Measurements from ENCODE around the gene GJB4. TPM values are rescaled to one million over a fixed set of nuclear protein-coding genes. Genes with fewer than 3 reads are reported as not detected.

The GJB4 gene
- total RNA-seq, 4 donors from 2014 or later = not detected

- Histone ChIP-seq H3K36me3 (no peaks in the 10 kb centered on the region), H3K4me1 (no peaks in the 10 kb centered on the region), H3K9me3 (no peaks in the 10 kb centered on the region), H3K27me3 (no peaks in the 10 kb centered on the region), H3K4me3 (replicated peaks in 1 of 3) (no peak overlapping the region), H3K27ac (no peak overlapping the region)
- TF ChIP-seq POLR2A (IDR thresholded peaks at IDR 0.05) = no peak
- TF ChIP-seq CTCF (IDR thresholded peaks at IDR 0.05) = peak; percentile 55 to 98 (median 78)
- peak; percentile 71 to 80 for DNase-seq
- intact Hi-C loops (cut with DNase I) = no loop called here
- 11 to 16% methylated on average over 10 to 14 of the region's 16 CpGs for WGBS, 2 donors
These were observed 16.8 kb upstream of the GJB4 start for GRCh38 chr1:34742667-34743270.

- Histone ChIP-seq H3K27ac (no peak overlapping the region), H3K4me3 (replicated peaks in 1 of 3) (no peak overlapping the region), H3K4me1 (no peaks in the 10 kb centered on the region), H3K9me3 (no peaks in the 10 kb centered on the region), H3K36me3 (no peaks in the 10 kb centered on the region), H3K27me3 (no peaks in the 10 kb centered on the region)
- TF ChIP-seq POLR2A (IDR thresholded peaks at IDR 0.05) = no peak
- TF ChIP-seq CTCF (IDR thresholded peaks at IDR 0.05) = no peak
- WGBS, 2 donors = 71 to 72% methylated on average over 6 of the region's 6 CpGs
- no peak for DNase-seq
- intact Hi-C loops (cut with DNase I) = no loop called here
These were observed 15.8 kb upstream of the GJB4 start for GRCh38 chr1:34743775-34744174.

- no peaks in the 10 kb centered on the region for H3K27me3 ChIP-seq
- H3K4me3 ChIP-seq (replicated peaks in 1 of 3) = no peak overlapping the region
- H3K9me3 ChIP-seq = no peaks in the 10 kb centered on the region
- TF ChIP-seq CTCF (IDR thresholded peaks at IDR 0.05) (no peak), POLR2A (IDR thresholded peaks at IDR 0.05) (no peak)
- no peak overlapping the region for H3K27ac ChIP-seq
- no peaks in the 10 kb centered on the region for H3K36me3 ChIP-seq
- no peaks in the 10 kb centered on the region for H3K4me1 ChIP-seq
- intact Hi-C loops (cut with DNase I) = no loop called here
- WGBS, 2 donors = 72 to 74% methylated on average over 3 of the region's 3 CpGs
- no peak for DNase-seq
These were observed 14.7 kb upstream of the GJB4 start for GRCh38 chr1:34744851-34745250.

GRCh38 chr1:34745666-34746065 is 13.9 kb upstream of the GJB4 start:
- Histone ChIP-seq H3K4me1 (no peaks in the 10 kb centered on the region), H3K9me3 (no peaks in the 10 kb centered on the region), H3K36me3 (no peaks in the 10 kb centered on the region), H3K27ac (no peak overlapping the region), H3K4me3 (replicated peaks in 1 of 3) (no peak overlapping the region), H3K27me3 (no peaks in the 10 kb centered on the region)
- 71 to 72% methylated on average over 4 to 5 of the region's 5 CpGs for WGBS, 2 donors
- no peak for DNase-seq
- intact Hi-C loops (cut with DNase I) = no loop called here
- no peak for TF ChIP-seq POLR2A (IDR thresholded peaks at IDR 0.05)
- no peak for TF ChIP-seq CTCF (IDR thresholded peaks at IDR 0.05)

GRCh38 chr1:34746101-34746500 is 13.4 kb upstream of the GJB4 start:
- no peak for DNase-seq
- no peak overlapping the region for H3K27ac ChIP-seq
- no peaks in the 10 kb centered on the region for H3K36me3 ChIP-seq
- H3K9me3 ChIP-seq = no peaks in the 10 kb centered on the region
- TF ChIP-seq POLR2A (IDR thresholded peaks at IDR 0.05) = no peak
- TF ChIP-seq CTCF (IDR thresholded peaks at IDR 0.05) = no peak
- no peak overlapping the region for H3K4me3 ChIP-seq (replicated peaks in 1 of 3)
- intact Hi-C loops (cut with DNase I) = no loop called here
- WGBS, 2 donors = 86 to 100% methylated on average over 3 to 4 of the region's 4 CpGs
- no peaks in the 10 kb centered on the region for H3K27me3 ChIP-seq
- H3K4me1 ChIP-seq = no peaks in the 10 kb centered on the region
